ENCODE measurements around the gene ORC2. TPM values are rescaled to one million over a fixed set of nuclear protein-coding genes. Genes with fewer than 3 reads are reported as not detected.
"Not testable (repeated sequence)": the region's sequence is repeated elsewhere in the genome, so short reads cannot be mapped to it uniquely, and the experiment has no call there.

Gene ORC2
- total RNA-seq, 1 donor from 2014 or later, result 33.7 TPM

DNA sequence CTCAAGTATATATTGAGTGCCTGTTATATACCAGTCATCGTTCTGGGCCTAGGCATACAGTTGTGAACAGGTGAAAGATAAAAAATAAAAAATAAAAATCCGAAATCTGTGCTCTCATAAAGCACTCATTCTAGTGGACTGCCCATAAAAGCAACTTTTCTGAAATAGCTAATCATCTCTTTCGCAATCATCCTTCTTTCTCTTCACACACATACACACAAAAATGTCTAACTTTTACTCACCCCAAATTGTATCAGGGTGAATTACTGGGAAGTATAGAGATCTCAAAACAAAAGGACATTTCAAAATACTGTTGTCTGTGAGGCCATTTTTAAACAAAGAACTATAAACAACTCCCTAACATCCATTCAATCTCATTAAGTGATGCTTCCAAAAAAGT is 29.6 kb upstream of the ORC2 start:
- H3K9me3 Mint-ChIP-seq, result no peaks in the 10 kb centered on the region
- no peak overlapping the region for H3K27ac Mint-ChIP-seq
- no peaks in the 10 kb centered on the region for H3K4me1 Mint-ChIP-seq
- H3K4me3 Mint-ChIP-seq, result no peak overlapping the region
- TF ChIP-seq CTCF (IDR thresholded peaks at IDR 0.05; ENCODE audit: unreplicated experiment), result no peak
- DNase-seq (ENCODE audit: low spot score in 2 of 2, unreplicated experiment in 2 of 2), result no peak
- H3K36me3 Mint-ChIP-seq, result peaks cover 21% of the 10 kb centered on the region
- H3K27me3 Mint-ChIP-seq (ENCODE audit: low read depth), result no peaks in the 10 kb centered on the region

DNA sequence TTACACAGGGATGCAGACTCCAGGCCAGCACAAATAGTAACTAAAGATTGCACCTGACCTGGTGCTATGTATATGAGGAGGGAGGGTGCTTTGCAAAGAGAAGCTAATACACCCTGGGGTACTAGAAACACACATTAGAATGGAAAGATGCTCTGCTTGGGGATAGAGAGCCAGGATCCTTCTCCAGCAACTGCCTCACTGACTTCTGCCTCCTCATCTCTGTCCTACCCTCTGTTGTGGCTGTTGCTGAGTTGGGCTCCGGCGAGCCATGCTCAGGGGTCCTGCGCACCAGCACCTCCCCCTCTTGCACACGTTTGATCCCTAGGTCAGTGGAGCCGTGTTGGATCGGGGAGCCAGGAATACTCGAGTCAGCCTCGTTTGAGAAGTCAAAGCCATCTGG is 23.7 kb upstream of the ORC2 start:
- Mint-ChIP-seq H3K4me1 (peaks cover 3% of the 10 kb centered on the region), H3K9me3 (no peaks in the 10 kb centered on the region), H3K36me3 (peaks cover 15% of the 10 kb centered on the region), H3K27ac (peak overlapping the region; percentile 61), H3K27me3 (ENCODE audit: low read depth) (no peaks in the 10 kb centered on the region), H3K4me3 (no peak overlapping the region)
- no peak for DNase-seq (ENCODE audit: low spot score in 2 of 2, unreplicated experiment in 2 of 2)
- TF ChIP-seq CTCF (IDR thresholded peaks at IDR 0.05; ENCODE audit: unreplicated experiment), result no peak

- H3K4me1 Mint-ChIP-seq, result peaks cover 3% of the 10 kb centered on the region
- no peak for TF ChIP-seq CTCF (IDR thresholded peaks at IDR 0.05; ENCODE audit: unreplicated experiment)
- no peak overlapping the region for H3K4me3 Mint-ChIP-seq
- H3K27me3 Mint-ChIP-seq (ENCODE audit: low read depth), result no peaks in the 10 kb centered on the region
- no peaks in the 10 kb centered on the region for H3K9me3 Mint-ChIP-seq
- no peak overlapping the region for H3K27ac Mint-ChIP-seq
- no peak for DNase-seq (ENCODE audit: low spot score in 2 of 2, unreplicated experiment in 2 of 2)
- peaks cover 15% of the 10 kb centered on the region for H3K36me3 Mint-ChIP-seq
These were observed 22.3 kb upstream of the ORC2 start for GRCh38 chr2:200985799-200986198.

- H3K4me3 Mint-ChIP-seq, result no peak overlapping the region
These were observed 13.2 kb upstream of the ORC2 start for GRCh38 chr2:200976710-200977109.

DNA sequence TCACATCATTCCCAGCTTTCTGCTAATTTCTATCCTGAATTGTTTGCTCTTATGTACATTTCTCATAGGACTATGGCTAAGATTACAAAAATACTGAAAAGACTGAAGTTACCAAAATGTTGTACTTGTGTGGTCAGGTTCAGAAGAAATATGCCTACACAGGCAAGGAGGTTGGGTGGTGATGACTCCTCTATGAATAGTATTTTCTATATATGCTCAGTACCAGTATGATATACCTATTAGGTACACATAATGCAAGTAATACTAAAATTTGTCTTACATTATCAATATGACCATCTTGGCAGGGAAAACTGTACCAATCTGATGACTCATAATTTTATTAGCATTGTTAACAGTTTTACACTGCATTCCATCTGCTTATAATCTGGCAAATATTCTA is 12.2 kb upstream of the ORC2 start:
- Mint-ChIP-seq H3K4me1 (no peaks in the 10 kb centered on the region), H3K9me3 (no peaks in the 10 kb centered on the region), H3K27me3 (ENCODE audit: low read depth) (no peaks in the 10 kb centered on the region), H3K36me3 (peaks cover 3% of the 10 kb centered on the region), H3K27ac (no peak overlapping the region), H3K4me3 (no peak overlapping the region)
- no peak for DNase-seq (ENCODE audit: low spot score in 2 of 2, unreplicated experiment in 2 of 2)
- no peak for TF ChIP-seq CTCF (IDR thresholded peaks at IDR 0.05; ENCODE audit: unreplicated experiment)

More at GRCh38 chr2:200976710-200977109, 13.2 kb upstream of the ORC2 start:
- peaks cover 5% of the 10 kb centered on the region for H3K36me3 Mint-ChIP-seq
- H3K27me3 Mint-ChIP-seq (ENCODE audit: low read depth), result no peaks in the 10 kb centered on the region
- no peaks in the 10 kb centered on the region for H3K4me1 Mint-ChIP-seq
- H3K9me3 Mint-ChIP-seq, result no peaks in the 10 kb centered on the region
- no peak overlapping the region for H3K27ac Mint-ChIP-seq
- no peak for DNase-seq (ENCODE audit: low spot score in 2 of 2, unreplicated experiment in 2 of 2)
- no peak for TF ChIP-seq CTCF (IDR thresholded peaks at IDR 0.05; ENCODE audit: unreplicated experiment)

DNA sequence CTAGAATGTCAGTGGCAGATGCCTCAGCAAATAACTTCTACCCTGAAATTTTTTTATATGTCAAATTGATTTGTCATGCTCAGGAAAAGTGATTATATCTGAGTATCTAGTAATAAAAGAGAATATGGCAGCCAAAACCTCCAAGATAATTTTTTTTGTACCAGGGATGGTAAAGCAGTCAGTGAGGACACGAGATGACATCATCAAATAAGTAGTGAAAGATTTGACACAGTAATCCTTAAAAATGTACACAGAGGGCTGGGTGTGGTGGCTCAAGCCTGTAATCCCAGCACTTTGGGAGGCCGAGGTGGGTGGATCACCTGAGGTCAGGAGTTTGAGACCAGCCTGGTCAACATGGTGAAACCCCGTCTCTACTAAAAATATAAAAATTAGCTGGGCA is 6.6 kb upstream of the ORC2 start:
- DNase-seq (ENCODE audit: low spot score in 2 of 2, unreplicated experiment in 2 of 2); H3K4me3 Mint-ChIP-seq; H3K4me1 Mint-ChIP-seq; H3K36me3 Mint-ChIP-seq; H3K9me3 Mint-ChIP-seq; H3K27me3 Mint-ChIP-seq (ENCODE audit: low read depth); H3K27ac Mint-ChIP-seq: not testable (repeated sequence)
